CD4-positive, alpha-beta T cell treated with Interleukin-4 for 1 hour (primary cell): ENCODE data around the gene ALDH5A1.

ENCODE experiments used
- DNase-seq, 2 donors: peaks; one replicate each; pipeline ENCODE4 v3.0.0-alpha.2; 2020 to 2022

Gene ALDH5A1

GRCh38 chr6:24534329-24534728 lies 39.6 kb downstream of the ALDH5A1 start:
- DNase-seq: no peak

DNA sequence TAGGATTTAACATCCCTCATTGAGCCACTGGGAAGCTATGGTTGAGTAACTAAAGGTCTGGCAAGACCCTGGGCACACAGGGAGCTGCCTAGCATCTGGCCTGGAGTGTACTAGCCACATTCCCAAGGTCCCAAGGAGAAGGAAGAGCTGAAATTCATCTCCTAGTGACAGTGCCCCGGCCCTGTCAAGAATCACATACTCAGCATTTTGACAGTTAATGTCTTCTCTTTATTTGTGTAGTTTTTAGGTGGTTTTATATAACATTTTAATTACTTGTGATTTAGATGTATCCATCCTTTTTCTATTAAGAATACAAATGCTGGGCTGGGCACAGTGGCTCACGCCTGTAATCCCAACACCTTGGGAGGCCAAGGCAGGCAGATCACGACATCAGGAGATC lies 40.4 kb downstream of the ALDH5A1 start:
- no peak for DNase-seq

GRCh38 chr6:24536466-24536865 lies 41.7 kb downstream of the ALDH5A1 start:
- no peak for DNase-seq

GRCh38 chr6:24537082-24537699 lies 42.4 kb downstream of the ALDH5A1 start:
- DNase-seq: no peak

DNA sequence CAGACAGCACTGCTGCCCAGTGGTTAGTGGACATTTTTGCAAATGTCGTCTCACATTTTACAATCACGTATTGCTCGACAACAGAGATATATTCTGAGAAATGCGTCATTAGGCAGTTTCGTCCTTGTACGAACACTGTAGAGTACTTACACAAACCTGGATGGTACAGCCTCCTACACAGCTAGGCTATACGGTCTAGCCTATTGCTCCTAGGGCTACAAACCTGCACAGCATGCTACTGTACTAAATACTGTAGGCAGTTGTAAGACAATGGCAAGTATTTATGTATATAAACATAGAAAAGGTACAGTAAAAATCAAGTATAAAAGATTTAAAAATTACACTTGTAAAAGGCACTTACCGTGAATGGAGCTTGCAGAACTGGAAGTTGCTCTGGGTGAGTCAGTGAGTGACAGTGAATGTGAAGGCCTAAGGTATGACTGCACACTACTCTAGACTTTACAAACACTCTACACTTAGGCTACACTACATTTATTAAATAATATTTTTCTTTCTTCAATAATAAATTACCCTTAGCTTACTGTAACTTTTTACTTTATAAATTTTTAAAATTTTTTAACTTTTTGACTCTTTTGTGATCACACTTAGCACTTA lies 43.1 kb downstream of the ALDH5A1 start:
- DNase-seq: no peak

- DNase-seq: no peak
Observed at GRCh38 chr6:24539416-24539815, 44.6 kb downstream of the ALDH5A1 start.

GRCh38 chr6:24540197-24540596 lies 45.4 kb downstream of the ALDH5A1 start:
- DNase-seq: no peak

GRCh38 chr6:24543683-24544082 lies 48.9 kb downstream of the ALDH5A1 start:
- DNase-seq: no peak

- DNase-seq: no peak
Observed at GRCh38 chr6:24545183-24545582, 50.4 kb downstream of the ALDH5A1 start.

GRCh38 chr6:24545691-24546090 lies 50.9 kb downstream of the ALDH5A1 start:
- no peak for DNase-seq

GRCh38 chr6:24546439-24546838 lies 51.7 kb downstream of the ALDH5A1 start:
- no peak for DNase-seq

- DNase-seq: peak; percentile 31 to 33
Observed at GRCh38 chr6:24547243-24547642, 52.5 kb downstream of the ALDH5A1 start.

- DNase-seq: no peak
Observed at GRCh38 chr6:24549158-24549557, 54.4 kb downstream of the ALDH5A1 start.

- DNase-seq: no peak
Observed at GRCh38 chr6:24549674-24550353, 55.0 kb downstream of the ALDH5A1 start.

DNA sequence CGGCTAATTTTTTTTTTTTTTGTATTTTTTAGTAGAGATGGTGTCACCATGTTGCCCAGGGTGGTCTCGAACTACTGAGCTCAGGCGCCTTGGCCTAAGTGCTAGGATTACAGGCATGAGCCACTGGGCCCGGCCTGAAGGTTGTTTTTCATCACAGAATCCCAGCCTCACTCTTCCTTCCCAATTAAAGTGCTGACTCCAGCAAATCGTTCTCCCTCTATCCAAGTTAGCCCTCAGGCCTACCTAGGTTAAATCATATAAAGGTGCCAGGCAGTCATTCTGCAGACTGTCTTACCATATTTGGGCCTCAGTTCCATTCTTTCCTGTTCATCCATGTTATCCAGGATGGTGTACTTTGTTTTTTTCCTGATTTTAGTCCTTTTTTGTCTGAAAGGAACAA lies 56.4 kb downstream of the ALDH5A1 start:
- no peak for DNase-seq

GRCh38 chr6:24554474-24554873 lies 59.7 kb downstream of the ALDH5A1 start:
- DNase-seq: no peak

DNA sequence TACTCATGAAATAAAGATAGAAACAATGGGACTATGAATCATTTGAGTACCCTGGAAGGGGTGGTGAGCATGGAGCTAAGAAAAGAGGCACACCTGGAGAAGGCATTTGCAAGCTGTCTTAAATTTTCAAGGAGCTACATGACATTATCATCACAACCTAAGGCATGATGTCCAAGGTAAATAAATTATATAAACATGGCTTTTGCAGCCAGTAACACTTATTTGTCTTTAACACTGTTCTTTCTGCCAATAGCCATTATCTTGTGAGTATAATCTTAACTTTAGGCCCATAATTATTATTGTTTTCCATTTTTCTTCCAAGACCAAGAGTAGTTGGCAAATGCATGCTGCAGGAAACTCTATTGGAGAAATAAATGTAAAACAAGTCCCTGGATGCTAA lies 63.7 kb downstream of the ALDH5A1 start:
- DNase-seq: no peak

DNA sequence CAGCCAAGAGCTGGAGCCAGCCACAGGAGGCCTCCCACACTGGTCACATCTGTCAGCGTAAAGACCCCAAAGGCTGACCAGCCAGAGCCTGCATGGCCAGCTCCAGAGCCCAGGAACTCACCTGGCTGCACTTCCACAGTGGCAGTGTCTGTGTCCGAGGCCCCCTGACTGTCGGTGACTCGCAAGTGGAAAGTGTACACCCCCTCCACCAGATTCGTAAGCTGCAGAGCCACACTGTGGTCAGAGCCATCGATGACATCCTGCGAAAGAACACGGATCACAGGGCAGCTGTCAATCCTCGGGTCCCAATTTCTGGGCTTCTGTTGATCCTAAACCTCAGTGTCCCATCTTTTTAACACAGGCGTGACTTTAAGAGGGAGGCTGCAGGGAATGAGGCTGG lies 69.3 kb downstream of the ALDH5A1 start:
- no peak for DNase-seq

- DNase-seq: no peak
Observed at GRCh38 chr6:24565196-24565595, 70.4 kb downstream of the ALDH5A1 start.

DNA sequence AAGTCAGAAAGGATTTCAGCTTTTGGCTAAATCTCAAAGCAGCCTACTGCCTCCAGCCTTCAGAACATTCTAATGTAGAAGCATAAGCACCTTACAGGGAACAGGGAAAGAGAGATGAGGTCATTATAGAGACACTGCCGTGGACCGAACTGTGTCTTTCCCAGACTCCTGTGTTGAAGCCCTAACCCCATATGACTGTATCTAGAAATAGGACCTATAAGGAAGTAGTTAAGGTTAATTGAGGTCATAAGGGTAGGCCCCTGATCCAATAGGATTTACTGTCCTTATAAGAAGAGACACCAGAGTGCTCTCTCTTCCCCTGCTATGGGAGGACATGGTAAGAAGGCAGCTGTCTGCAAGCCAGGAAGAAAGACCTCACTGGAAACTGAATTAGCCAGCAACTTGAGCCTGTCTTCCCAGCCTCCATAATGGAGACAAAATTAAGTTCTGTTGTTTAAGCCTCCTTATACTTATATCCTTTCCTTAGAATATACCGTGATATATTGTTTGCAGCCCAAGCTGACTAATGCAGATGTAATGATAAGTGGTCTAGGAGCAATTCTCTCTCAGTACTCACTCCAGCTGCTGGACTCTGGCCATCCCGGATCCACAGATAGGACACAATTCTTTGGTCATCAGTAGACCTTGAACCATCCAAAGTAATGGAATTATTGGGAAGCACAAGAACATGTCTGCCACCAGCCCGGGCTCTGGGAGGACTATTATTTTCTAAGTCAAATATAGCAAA lies 71.4 kb downstream of the ALDH5A1 start:
- no peak for DNase-seq

GRCh38 chr6:24568683-24569082 lies 73.9 kb downstream of the ALDH5A1 start:
- DNase-seq: no peak

DNA sequence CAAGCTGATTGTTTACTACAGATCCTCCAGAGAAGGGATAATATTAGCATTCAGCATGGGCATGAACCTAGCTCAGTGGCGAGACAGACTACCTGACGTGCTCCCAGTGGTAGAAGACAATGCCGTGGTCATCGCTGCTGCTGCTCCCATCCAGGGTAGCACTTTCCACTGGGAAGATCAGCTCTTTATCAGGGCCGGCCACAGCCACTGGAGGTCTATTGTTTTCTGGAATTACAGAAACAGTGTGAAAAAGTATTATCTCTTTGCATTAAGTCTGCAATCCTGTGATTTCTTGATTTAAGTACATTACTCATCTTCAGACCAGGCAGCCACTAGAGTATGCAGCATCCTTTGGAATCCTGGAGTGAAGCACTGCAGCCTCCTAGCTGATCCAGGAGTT lies 75.0 kb downstream of the ALDH5A1 start:
- DNase-seq: no peak

DNA sequence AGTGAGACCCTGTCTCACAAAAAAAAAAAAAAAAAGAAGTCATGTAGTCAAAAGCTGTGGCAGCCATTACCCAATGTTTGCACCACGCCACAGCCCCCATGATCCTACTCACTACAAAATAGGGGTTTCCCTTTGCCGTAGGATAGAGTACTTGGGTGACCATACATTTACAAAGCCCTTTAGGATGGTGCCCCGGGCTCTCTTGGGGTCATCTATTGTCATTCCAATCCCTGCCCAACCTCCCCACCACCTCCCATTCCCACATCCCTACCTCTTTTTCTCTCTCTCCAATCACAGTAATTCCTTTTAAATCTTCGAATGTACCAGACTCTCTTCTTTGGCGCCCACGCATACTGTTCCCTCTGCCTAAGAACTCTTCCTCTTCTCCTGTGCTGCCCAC lies 76.6 kb downstream of the ALDH5A1 start:
- no peak for DNase-seq

- peak in 1 of 2 donors; percentile 37 for DNase-seq
Observed at GRCh38 chr6:24574809-24575208, 80.0 kb downstream of the ALDH5A1 start.
